MCF 10A (cell line): ENCODE results near the gene TMEM243. TPM values are rescaled to one million over a fixed set of nuclear protein-coding genes. Genes with fewer than 3 reads are reported as not detected.

Experiments
- BruUV-seq: library from RNA; stranded (reverse); fragments of 400-500 nt; replicated peaks from 2 replicates; lab custom pipeline; 2021; lab: Mats Ljungman, UMichigan
- CTCF ChIA-PET: fragments of 300-600 bp; sonication (Branson Sonifier 250); formaldehyde crosslinking; extraction: SDS; loops from one replicate; lab custom pipeline; 2021; ENCODE audit warnings: antibody characterized with exemption, inconsistent platforms; lab: Yijun Ruan, JAX
- POLR2A ChIA-PET: fragments of 300-600, 350-650 bp; sonication (Branson Sonifier 250); formaldehyde crosslinking; extraction: SDS; loops from one replicate; lab custom pipeline; 2020; ENCODE audit warnings: antibody characterized with exemption, inconsistent platforms; lab: Yijun Ruan, JAX
- DNase-seq: peaks from one replicate; pipeline ENCODE4 v3.0.0-alpha.2; 2018; ENCODE audit not compliant: unreplicated experiment
- H3K27ac Mint-ChIP-seq: one replicate; pipeline ENCODE4 v1.8.0; 2022; ENCODE audit warnings: mild to moderate bottlenecking, low read depth, mixed read lengths; ENCODE audit not compliant: unreplicated experiment
- H3K27me3 Mint-ChIP-seq: one replicate; pipeline ENCODE4 v1.8.0; 2022; ENCODE audit warnings: mixed read lengths; ENCODE audit not compliant: insufficient read depth, unreplicated experiment
- H3K36me3 Mint-ChIP-seq: one replicate; pipeline ENCODE4 v1.8.0; 2022; ENCODE audit warnings: mild to moderate bottlenecking, moderate library complexity, mixed read lengths; ENCODE audit not compliant: insufficient read depth, unreplicated experiment
- H3K4me1 Mint-ChIP-seq: one replicate; pipeline ENCODE4 v1.8.0; 2022; ENCODE audit warnings: mixed read lengths; ENCODE audit not compliant: insufficient read depth, unreplicated experiment
- H3K4me3 Mint-ChIP-seq: one replicate; pipeline ENCODE4 v1.8.0; 2022; ENCODE audit warnings: mild to moderate bottlenecking, moderate library complexity, mixed read lengths; ENCODE audit not compliant: unreplicated experiment
- H3K9me3 Mint-ChIP-seq: one replicate; pipeline ENCODE4 v1.8.0; 2022; ENCODE audit warnings: mixed read lengths; ENCODE audit not compliant: unreplicated experiment
- CTCF ChIP-seq: fragments of 200-600 bp; IDR thresholded peaks from one replicate; pipeline ENCODE4 v1.8.0; 2022; ENCODE audit warnings: antibody characterized with exemption, mild to moderate bottlenecking; ENCODE audit not compliant: unreplicated experiment
- intact Hi-C: fragments of 100-400 bp; cut with micrococcal nuclease; formaldehyde crosslinking; loops from 2 replicates; pipeline ENCODE4 v1.14.1; 2022
- total RNA-seq: library from RNA; stranded (reverse); gene quantifications from 2 replicates; pipeline ENCODE4 v1.2.3, GENCODE V29; 2022

The TMEM243 gene
- total RNA-seq, 1 experiment from 2014 or later = 23.0 TPM

GRCh38 chr7:87213811-87214210 lies 5.7 kb downstream of the TMEM243 start:
- no peak overlapping the region for H3K4me3 Mint-ChIP-seq
- H3K9me3 Mint-ChIP-seq = no peaks in the 10 kb centered on the region
- H3K27ac Mint-ChIP-seq = no peak overlapping the region
- peaks cover 18% of the 10 kb centered on the region for H3K36me3 Mint-ChIP-seq
- TF ChIP-seq CTCF = no peak
- DNase-seq = no peak
- peaks cover 32% of the 10 kb centered on the region for H3K4me1 Mint-ChIP-seq
- intact Hi-C loops = loop anchor here (2.0 kb wide), 1 partner anchor 19 kb away; no protein-coding TSS in a partner anchor
- ChIA-PET CTCF (interaction anchor here (0.5 to 2.1 kb wide), 4 partner anchors 21 to 65 kb away, joined by 4 to 7 read pairs (median 6); no protein-coding TSS in a partner anchor), POLR2A (interaction anchor here (1.7 kb wide), 1 partner anchor 12 kb away, joined by 5 read pairs; no protein-coding TSS in a partner anchor)
- no peaks in the 10 kb centered on the region for H3K27me3 Mint-ChIP-seq
- no TSS peak for BruUV-seq

DNA sequence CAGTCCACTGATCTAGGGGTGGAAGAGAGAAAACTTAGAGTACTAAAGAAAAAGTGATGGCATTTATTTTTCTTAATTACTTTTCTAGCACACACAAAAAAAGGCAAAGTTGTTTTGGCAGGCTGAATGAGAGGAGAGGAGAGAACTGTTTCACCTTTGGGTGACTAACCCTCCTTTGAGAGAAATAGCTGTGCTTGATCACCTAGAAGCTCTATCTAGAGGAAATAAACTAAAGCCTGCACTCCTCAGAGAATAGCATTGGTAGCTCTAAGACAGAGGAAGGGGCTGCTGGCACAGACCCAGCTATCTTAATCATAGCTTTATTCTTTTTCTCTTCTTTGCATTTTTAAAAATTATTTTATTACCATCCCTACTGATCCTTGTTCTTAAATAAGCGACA lies 6.3 kb downstream of the TMEM243 start:
- no peak overlapping the region for H3K4me3 Mint-ChIP-seq
- BruUV-seq = no TSS peak
- no peak for TF ChIP-seq CTCF
- intact Hi-C loops = no loop called here
- no peak for DNase-seq
- H3K9me3 Mint-ChIP-seq = no peaks in the 10 kb centered on the region
- H3K36me3 Mint-ChIP-seq = peaks cover 21% of the 10 kb centered on the region
- peak overlapping the region; percentile 10 for H3K27ac Mint-ChIP-seq
- POLR2A ChIA-PET = interaction anchor here (1.7 to 2.0 kb wide), 2 partner anchors 11 to 15 kb away, joined by 5 to 10 read pairs; no protein-coding TSS in a partner anchor
- H3K27me3 Mint-ChIP-seq = no peaks in the 10 kb centered on the region
- CTCF ChIA-PET = interaction anchor here (2.1 kb wide), 1 partner anchor 23 kb away, joined by 7 read pairs; no protein-coding TSS in a partner anchor
- peaks cover 27% of the 10 kb centered on the region for H3K4me1 Mint-ChIP-seq

- no peaks in the 10 kb centered on the region for H3K9me3 Mint-ChIP-seq
- no peak for DNase-seq
- ChIA-PET POLR2A (interaction anchor here (0.6 to 2.0 kb wide), 6 partner anchors 8 to 1259 kb away, joined by 3 to 10 read pairs (median 4); no protein-coding TSS in a partner anchor), CTCF (interaction anchor here (0.6 to 2.1 kb wide), 2 partner anchors 24 to 294 kb away, joined by 3 to 7 read pairs; no protein-coding TSS in a partner anchor)
- H3K36me3 Mint-ChIP-seq = peaks cover 20% of the 10 kb centered on the region
- no peaks in the 10 kb centered on the region for H3K27me3 Mint-ChIP-seq
- TF ChIP-seq CTCF = no peak
- H3K4me3 Mint-ChIP-seq = no peak overlapping the region
- intact Hi-C loops = no loop called here
- peak overlapping the region; percentile 10 for H3K27ac Mint-ChIP-seq
- BruUV-seq = no TSS peak
- H3K4me1 Mint-ChIP-seq = peaks cover 19% of the 10 kb centered on the region
These were observed 7.0 kb downstream of the TMEM243 start for GRCh38 chr7:87212498-87212897.

DNA sequence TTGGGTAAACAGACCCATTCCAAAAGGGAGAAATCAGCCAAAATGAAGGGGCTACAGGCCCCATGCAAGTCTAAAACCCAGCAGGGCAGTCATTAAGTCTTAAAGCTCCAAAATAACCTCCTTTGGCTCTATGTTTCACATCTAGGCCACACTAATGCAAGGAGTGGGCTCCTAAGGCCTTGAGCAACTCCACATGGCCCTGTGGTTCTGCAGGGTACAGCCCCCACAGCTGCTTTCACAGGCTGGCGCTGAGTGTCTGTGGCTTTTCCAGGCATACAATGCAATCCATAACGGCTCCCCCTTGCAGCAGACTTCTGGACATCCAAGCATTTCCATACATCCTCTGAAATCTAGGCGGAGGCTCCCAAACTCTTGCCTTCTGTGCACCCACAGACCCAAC lies 9.0 kb downstream of the TMEM243 start:
- ChIA-PET CTCF (no interaction called here), POLR2A (no interaction called here)
- Mint-ChIP-seq H3K9me3 (peaks cover 9% of the 10 kb centered on the region), H3K4me1 (peaks cover 15% of the 10 kb centered on the region), H3K27ac (no peak overlapping the region), H3K27me3 (no peaks in the 10 kb centered on the region), H3K4me3 (no peak overlapping the region), H3K36me3 (peaks cover 28% of the 10 kb centered on the region)
- BruUV-seq = no TSS peak
- DNase-seq = no peak
- no peak for TF ChIP-seq CTCF
- intact Hi-C loops = no loop called here
